Lower lobe of right lung (tissue), 2 donors: ENCODE measurements around the gene PARPBP. TPM values are rescaled to one million over a fixed set of nuclear protein-coding genes. Genes with fewer than 3 reads are reported as not detected.
"Not testable (repeated sequence)": the region's sequence is repeated elsewhere in the genome, so short reads cannot be mapped to it uniquely, and the experiment has no call there.

Source experiments
- ATAC-seq, 2 donors: fragments of 200-7000 bp; cut with Tn5 transposase; one replicate each; pipeline ENCODE4 v1.9.1; 2020 to 2022; ENCODE audit warnings: mild to moderate bottlenecking in 2 of 2, moderate library complexity in 2 of 2
- DNase-seq: peaks from one replicate; pipeline ENCODE4 v3.0.0-alpha.2; 2020
- H3K27ac ChIP-seq: fragments of 200-600 bp; one replicate; pipeline ENCODE4 v1.8.0; 2022
- H3K27me3 ChIP-seq: fragments of 200-600 bp; one replicate; pipeline ENCODE4 v1.8.0; 2022; ENCODE audit warnings: low read depth
- H3K36me3 ChIP-seq: fragments of 200-600 bp; one replicate; pipeline ENCODE4 v1.8.0; 2022; ENCODE audit warnings: mild to moderate bottlenecking
- H3K4me1 ChIP-seq: fragments of 200-600 bp; one replicate; pipeline ENCODE4 v1.8.0; 2022
- H3K4me3 ChIP-seq: fragments of 200-600 bp; one replicate; pipeline ENCODE4 v1.8.0; 2022; ENCODE audit warnings: mild to moderate bottlenecking
- H3K9me3 ChIP-seq: fragments of 200-600 bp; one replicate; pipeline ENCODE4 v1.8.0; 2022
- intact Hi-C: fragments of 100-400 bp; cut with DNase I; formaldehyde crosslinking; loops from one replicate; pipeline ENCODE4 v1.11.0; 2022
- long read RNA-seq: library from polyadenylated mRNA; unstranded; transcript quantifications from one replicate; pipeline ENCODE4 v2.0.0, GENCODE V29; 2021
- total RNA-seq: library from RNA; stranded (reverse); fragmentation: NEBNext Ultra II Directional; extraction: Animal tissue kit (Norgen Biotek cat#: 25700); gene quantifications from one replicate; pipeline ENCODE4 v1.2.1, GENCODE V29; 2021
- TF ChIP-seq, protein P1 (sequence below): fragments of 200-600 bp; IDR thresholded peaks from one replicate; pipeline ENCODE4 v1.8.0; 2022; ENCODE audit warnings: antibody characterized with exemption, mild to moderate bottlenecking
- donor health status: DM: no; HTN: yes; CAD: no; lungs with severe emphysema.

PARPBP gene, protein sequence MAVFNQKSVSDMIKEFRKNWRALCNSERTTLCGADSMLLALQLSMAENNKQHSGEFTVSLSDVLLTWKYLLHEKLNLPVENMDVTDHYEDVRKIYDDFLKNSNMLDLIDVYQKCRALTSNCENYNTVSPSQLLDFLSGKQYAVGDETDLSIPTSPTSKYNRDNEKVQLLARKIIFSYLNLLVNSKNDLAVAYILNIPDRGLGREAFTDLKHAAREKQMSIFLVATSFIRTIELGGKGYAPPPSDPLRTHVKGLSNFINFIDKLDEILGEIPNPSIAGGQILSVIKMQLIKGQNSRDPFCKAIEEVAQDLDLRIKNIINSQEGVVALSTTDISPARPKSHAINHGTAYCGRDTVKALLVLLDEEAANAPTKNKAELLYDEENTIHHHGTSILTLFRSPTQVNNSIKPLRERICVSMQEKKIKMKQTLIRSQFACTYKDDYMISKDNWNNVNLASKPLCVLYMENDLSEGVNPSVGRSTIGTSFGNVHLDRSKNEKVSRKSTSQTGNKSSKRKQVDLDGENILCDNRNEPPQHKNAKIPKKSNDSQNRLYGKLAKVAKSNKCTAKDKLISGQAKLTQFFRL
- total RNA-seq, result 1.7 TPM
- long read RNA-seq, partial matches to known transcripts, result 0 of 5 reads
- long read RNA-seq, other reads (novel, unspliced or antisense), result 4 of 5 reads

DNA sequence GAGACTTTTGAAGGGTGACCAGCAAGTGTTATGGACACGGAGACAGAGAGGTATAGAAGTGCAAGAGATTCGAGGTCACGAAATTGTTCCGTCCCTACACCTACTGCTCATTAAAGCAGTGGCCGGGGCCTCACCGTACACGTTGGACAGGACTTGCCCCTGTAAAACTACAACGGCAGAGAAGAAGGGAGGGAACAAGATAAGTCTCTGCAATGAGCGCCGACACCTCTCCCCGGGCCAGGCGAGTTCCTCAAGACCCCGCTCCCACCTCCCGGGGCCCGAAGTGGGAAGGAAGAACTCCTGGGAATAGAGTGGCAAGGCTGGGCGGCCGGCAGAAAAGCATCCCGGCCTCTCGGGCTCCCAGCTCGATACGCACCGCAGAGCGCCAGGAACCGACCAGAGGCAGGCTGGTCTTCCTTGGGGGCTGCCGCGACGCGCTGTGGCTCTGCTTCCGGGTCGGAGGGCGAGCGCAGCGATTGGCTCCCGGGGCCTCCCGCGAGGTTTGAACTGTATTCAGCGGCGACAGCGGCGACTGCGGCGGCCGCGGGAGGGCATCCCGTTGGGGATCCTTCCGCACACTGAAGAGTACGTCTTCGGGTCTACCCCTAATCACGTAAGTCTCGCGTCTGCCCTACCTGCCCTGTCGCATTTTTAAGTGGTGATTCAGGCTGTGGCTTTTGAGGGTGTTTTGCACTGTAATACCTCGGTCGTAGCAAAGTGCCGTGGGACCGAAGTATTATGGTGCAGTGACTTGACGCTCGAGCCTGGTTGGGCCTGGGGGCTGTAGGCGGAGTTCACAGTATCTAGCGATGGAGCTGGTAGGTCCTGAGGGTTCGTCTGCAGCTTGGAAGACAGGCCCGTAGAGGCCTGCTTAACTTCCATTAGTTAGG is at the start of gene PARPBP, which contains the start of gene NUP37:
Gene PARPBP, plus strand, starts transcription at position 510 of the 890 bp plus-strand sequence. CDS start 3,706 bp downstream, outside the sequence.
Gene NUP37, minus strand, starts transcription at position 441 of the 890 bp plus-strand sequence. CDS start 1,596 bp downstream, outside the sequence.
- no peaks in the 10 kb centered on the region for H3K9me3 ChIP-seq
- H3K4me3 ChIP-seq, result peak within 1 kb of the TSS; percentile 88
- ATAC-seq, result peak; percentile 99 to 100
- intact Hi-C loops, result no loop called here
- peaks cover 20% of the 10 kb centered on the region for H3K4me1 ChIP-seq
- no peaks in the 10 kb centered on the region for H3K27me3 ChIP-seq
- TF ChIP-seq, protein P1, sequence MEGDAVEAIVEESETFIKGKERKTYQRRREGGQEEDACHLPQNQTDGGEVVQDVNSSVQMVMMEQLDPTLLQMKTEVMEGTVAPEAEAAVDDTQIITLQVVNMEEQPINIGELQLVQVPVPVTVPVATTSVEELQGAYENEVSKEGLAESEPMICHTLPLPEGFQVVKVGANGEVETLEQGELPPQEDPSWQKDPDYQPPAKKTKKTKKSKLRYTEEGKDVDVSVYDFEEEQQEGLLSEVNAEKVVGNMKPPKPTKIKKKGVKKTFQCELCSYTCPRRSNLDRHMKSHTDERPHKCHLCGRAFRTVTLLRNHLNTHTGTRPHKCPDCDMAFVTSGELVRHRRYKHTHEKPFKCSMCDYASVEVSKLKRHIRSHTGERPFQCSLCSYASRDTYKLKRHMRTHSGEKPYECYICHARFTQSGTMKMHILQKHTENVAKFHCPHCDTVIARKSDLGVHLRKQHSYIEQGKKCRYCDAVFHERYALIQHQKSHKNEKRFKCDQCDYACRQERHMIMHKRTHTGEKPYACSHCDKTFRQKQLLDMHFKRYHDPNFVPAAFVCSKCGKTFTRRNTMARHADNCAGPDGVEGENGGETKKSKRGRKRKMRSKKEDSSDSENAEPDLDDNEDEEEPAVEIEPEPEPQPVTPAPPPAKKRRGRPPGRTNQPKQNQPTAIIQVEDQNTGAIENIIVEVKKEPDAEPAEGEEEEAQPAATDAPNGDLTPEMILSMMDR, result no peak
- H3K27ac ChIP-seq, result peak within 1 kb of the TSS; percentile 90
- DNase-seq, result peak; percentile 92
- peaks cover 32% of the 10 kb centered on the region for H3K36me3 ChIP-seq

DNA sequence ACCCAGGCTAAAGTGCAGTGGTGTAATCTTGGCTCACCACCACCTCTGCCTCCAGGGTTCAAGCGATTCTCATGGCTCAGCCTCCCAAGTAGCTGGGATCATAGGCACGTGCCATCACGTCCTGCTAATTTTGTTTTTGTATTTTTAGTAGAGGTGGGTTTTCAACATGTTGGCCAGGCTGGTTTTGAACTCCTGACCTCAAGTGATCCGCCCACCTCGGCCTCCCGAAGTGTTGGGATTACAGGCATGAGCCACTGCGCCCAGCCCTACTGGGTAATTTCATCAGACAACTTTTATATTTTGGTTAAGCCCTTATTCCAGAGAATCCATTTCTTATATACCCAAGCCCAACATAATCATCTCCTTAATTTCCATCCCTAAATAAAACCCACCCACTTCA is 47.9 kb upstream of the PARPBP start:
- ATAC-seq, H3K27ac ChIP-seq, H3K9me3 ChIP-seq, H3K4me1 ChIP-seq, H3K4me3 ChIP-seq, DNase-seq, intact Hi-C loops, H3K27me3 ChIP-seq: not testable (repeated sequence)
- H3K36me3 ChIP-seq, result peaks cover 26% of the 10 kb centered on the region

DNA sequence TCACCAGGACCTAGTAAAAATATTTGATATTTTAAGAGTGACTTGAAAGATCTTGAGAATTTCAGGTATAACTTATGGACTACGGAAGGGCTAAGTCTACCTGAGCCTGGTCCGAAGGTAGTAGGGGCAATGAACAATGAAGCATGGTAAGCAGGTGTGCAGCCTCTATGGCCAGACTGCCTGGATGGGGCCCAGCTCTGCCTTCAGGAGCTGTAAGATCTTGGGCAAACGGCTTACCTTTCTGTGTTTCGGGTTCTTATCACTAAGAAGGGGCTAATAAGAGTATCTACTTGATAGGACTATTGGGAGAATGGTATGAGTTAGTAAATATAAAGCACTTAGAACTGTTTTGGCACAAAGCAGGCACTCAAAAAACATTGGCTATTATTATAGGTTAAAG is 39.1 kb upstream of the PARPBP start:
- no peak overlapping the region for H3K27ac ChIP-seq
- no peaks in the 10 kb centered on the region for H3K9me3 ChIP-seq
- no peaks in the 10 kb centered on the region for H3K4me1 ChIP-seq
- intact Hi-C loops, result no loop called here
- peaks cover 67% of the 10 kb centered on the region for H3K36me3 ChIP-seq
- H3K27me3 ChIP-seq, result no peaks in the 10 kb centered on the region
- TF ChIP-seq, protein P1, result no peak
- no peak overlapping the region for H3K4me3 ChIP-seq
- DNase-seq, result no peak
- peak; percentile 50 to 52 for ATAC-seq

DNA sequence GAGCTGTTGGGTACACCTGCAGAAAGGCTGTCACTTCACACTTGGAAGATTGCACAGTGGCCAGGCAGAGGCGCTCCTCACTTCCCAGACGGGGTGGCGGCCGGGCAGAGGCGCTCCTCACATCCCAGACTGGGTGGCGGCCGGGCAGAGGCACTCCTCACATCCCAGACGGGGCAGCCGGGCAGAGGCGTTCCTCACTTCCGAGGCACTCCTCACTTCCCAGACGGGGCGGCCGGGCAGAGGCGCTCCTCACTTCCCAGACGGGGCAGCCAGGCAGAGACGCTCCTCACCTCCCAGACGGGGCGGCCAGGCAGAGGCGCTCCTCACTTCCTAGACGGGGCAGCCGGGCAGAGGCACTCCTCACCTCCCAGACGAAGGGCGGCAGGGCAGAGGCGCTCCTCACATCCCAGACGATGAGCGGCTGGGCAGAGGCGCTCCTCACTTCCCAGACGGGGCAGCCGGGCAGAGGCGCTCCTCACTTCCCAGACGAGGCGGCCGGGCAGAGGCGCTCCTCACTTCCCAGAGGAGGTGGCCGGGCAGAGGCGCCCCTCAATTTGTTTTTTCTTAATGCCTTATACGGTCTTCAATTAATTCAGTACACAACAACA is 30.7 kb upstream of the PARPBP start:
- H3K4me1 ChIP-seq, H3K4me3 ChIP-seq, H3K27me3 ChIP-seq, H3K9me3 ChIP-seq, intact Hi-C loops, H3K27ac ChIP-seq, ATAC-seq, DNase-seq: not testable (repeated sequence)
- H3K36me3 ChIP-seq, result peaks cover 13% of the 10 kb centered on the region

DNA sequence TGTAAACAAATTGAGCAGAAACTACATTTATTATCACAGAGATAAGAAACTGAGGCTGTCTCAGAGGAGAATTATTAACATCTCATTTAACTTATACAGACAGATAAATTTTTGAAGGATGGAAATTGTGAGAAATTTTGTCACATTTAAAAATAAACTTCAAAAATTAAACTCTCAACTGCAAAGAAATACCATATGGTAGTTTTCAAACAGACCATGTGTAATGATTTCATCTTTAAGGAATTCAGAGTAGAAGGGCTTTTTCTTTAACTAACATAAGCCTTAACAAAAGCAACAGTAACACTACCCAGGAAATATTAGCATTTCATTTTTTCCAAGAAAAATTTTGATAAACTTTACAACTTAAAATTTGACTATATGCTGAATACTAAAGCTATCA is 26.7 kb upstream of the PARPBP start:
- Histone ChIP-seq H3K4me3 (no peak overlapping the region), H3K27me3 (no peaks in the 10 kb centered on the region), H3K4me1 (no peaks in the 10 kb centered on the region), H3K27ac (no peak overlapping the region), H3K36me3 (peaks cover 18% of the 10 kb centered on the region), H3K9me3 (no peaks in the 10 kb centered on the region)
- ATAC-seq, result no peak
- TF ChIP-seq, protein P1, result no peak
- intact Hi-C loops, result no loop called here
- no peak for DNase-seq
